ENCODE measurements around the gene NRCAM.

The NRCAM gene

DNA sequence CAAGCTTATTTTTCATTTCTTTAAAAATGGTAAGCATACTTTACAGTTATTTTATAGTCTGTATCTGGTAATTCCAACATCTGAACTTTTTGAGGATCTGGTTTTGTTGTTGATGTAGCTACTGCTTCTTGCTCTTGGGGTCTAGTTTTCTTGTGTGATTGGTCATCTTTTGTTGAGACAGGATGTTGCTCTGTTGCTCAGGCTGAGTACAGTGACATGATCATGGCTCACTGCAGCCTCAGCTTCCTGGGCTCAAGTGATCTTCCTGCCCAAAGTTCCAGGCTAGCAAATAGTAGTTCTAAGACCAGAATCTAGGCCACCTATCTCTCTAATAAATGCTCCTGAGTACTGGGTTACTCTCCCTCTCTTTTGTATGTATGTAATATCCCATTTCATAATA, 75.7 kb downstream of the NRCAM start:
- TF ChIP-seq ZNF70 (CRISPR knock-in tag; IDR thresholded peaks at IDR 0.05): no peak
- no peak for TF ChIP-seq ZC3H10 (CRISPR knock-in tag; IDR thresholded peaks at IDR 0.05)
- TF ChIP-seq RARB (CRISPR knock-in tag; IDR thresholded peaks at IDR 0.05): no peak
- TF ChIP-seq ZFP3 (CRISPR knock-in tag; IDR thresholded peaks at IDR 0.05): no peak
- TF ChIP-seq PATZ1 (CRISPR knock-in tag; IDR thresholded peaks at IDR 0.05; ENCODE audit: borderline replicate concordance): no peak
- TF ChIP-seq ESRRG (CRISPR knock-in tag; IDR thresholded peaks at IDR 0.05): no peak
- TF ChIP-seq ZNF565 (CRISPR knock-in tag; conservative IDR thresholded peaks at IDR 0.05; ENCODE audit: low read depth): no peak
- TF ChIP-seq CREB5 (CRISPR knock-in tag; IDR thresholded peaks at IDR 0.05; ENCODE audit: low read depth): no peak
- no peak for TF ChIP-seq TCF4 (CRISPR knock-in tag; IDR thresholded peaks at IDR 0.05; ENCODE audit: borderline replicate concordance)
- ATAC-seq: no peak

GRCh38 chr7:108376206-108376605, 80.0 kb downstream of the NRCAM start:
- TF ChIP-seq, protein P1, sequence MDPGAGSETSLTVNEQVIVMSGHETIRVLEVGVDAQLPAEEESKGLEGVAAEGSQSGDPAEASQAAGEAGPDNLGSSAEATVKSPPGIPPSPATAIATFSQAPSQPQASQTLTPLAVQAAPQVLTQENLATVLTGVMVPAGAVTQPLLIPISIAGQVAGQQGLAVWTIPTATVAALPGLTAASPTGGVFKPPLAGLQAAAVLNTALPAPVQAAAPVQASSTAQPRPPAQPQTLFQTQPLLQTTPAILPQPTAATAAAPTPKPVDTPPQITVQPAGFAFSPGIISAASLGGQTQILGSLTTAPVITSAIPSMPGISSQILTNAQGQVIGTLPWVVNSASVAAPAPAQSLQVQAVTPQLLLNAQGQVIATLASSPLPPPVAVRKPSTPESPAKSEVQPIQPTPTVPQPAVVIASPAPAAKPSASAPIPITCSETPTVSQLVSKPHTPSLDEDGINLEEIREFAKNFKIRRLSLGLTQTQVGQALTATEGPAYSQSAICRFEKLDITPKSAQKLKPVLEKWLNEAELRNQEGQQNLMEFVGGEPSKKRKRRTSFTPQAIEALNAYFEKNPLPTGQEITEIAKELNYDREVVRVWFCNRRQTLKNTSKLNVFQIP (CRISPR knock-in tag; IDR thresholded peaks at IDR 0.05; ENCODE audit: borderline replicate concordance, low read depth): no peak
- TF ChIP-seq PPARA (CRISPR knock-in tag; IDR thresholded peaks at IDR 0.05; ENCODE audit: borderline replicate concordance) (no peak), OSR1 (CRISPR knock-in tag; IDR thresholded peaks at IDR 0.05) (no peak), ARNTL (CRISPR knock-in tag; IDR thresholded peaks at IDR 0.05; ENCODE audit: borderline replicate concordance, low read depth) (no peak), ZFP3 (CRISPR knock-in tag; IDR thresholded peaks at IDR 0.05) (no peak), ZNF8 (CRISPR knock-in tag; IDR thresholded peaks at IDR 0.05) (no peak), CREB5 (CRISPR knock-in tag; IDR thresholded peaks at IDR 0.05; ENCODE audit: low read depth) (no peak), GLIS3 (CRISPR knock-in tag; IDR thresholded peaks at IDR 0.05) (no peak), TCF4 (CRISPR knock-in tag; IDR thresholded peaks at IDR 0.05; ENCODE audit: borderline replicate concordance) (no peak), ZFP30 (CRISPR knock-in tag; IDR thresholded peaks at IDR 0.05) (no peak), TSHZ2 (CRISPR knock-in tag; IDR thresholded peaks at IDR 0.05) (no peak), ZC3H10 (CRISPR knock-in tag; IDR thresholded peaks at IDR 0.05) (no peak), TOX (CRISPR knock-in tag; IDR thresholded peaks at IDR 0.05; ENCODE audit: borderline replicate concordance) (no peak), CSRNP3 (CRISPR knock-in tag; IDR thresholded peaks at IDR 0.05) (no peak), SNAI2 (CRISPR knock-in tag; IDR thresholded peaks at IDR 0.05) (no peak), ZNF565 (CRISPR knock-in tag; conservative IDR thresholded peaks at IDR 0.05; ENCODE audit: low read depth) (no peak), ISL1 (CRISPR knock-in tag; IDR thresholded peaks at IDR 0.05) (no peak), ZNF70 (CRISPR knock-in tag; IDR thresholded peaks at IDR 0.05) (no peak), CSDC2 (CRISPR knock-in tag; IDR thresholded peaks at IDR 0.05) (no peak)
- ATAC-seq: no peak
